Hepatocyte (in vitro differentiated cells): ENCODE measurements around the gene PITX1. TPM values are rescaled to one million over a fixed set of nuclear protein-coding genes. Genes with fewer than 3 reads are reported as not detected.

Experiments
- DNase-seq: peaks from one replicate; pipeline ENCODE4 v3.0.0-alpha.2; 2016; ENCODE audit warnings: low spot score
- H2AFZ ChIP-seq: fragments of 200-600 bp; sonication (generic); 2 replicates; pipeline ENCODE4 v1.6.0; 2016; ENCODE audit warnings: antibody characterized with exemption, mild to moderate bottlenecking
- H3K27ac ChIP-seq: fragments of 200-600 bp; sonication (generic); 2 replicates; pipeline ENCODE4 v1.5.1; 2016; ENCODE audit warnings: mild to moderate bottlenecking
- H3K27me3 ChIP-seq: fragments of 200-600 bp; sonication (generic); 2 replicates; pipeline ENCODE4 v1.6.1; 2016
- H3K36me3 ChIP-seq: fragments of 200-600 bp; sonication (generic); replicated peaks from 2 replicates; pipeline ENCODE4 v1.5.1; 2016; ENCODE audit warnings: low read depth; ENCODE audit not compliant: insufficient read depth
- H3K4me1 ChIP-seq: fragments of 200-600 bp; sonication (generic); 2 replicates; pipeline ENCODE4 v1.5.1; 2016; ENCODE audit warnings: mild to moderate bottlenecking, moderate library complexity; ENCODE audit not compliant: insufficient read depth
- H3K4me2 ChIP-seq: fragments of 200-600 bp; sonication (generic); 2 replicates; pipeline ENCODE4 v1.6.0; 2016
- H3K4me3 ChIP-seq: fragments of 200-600 bp; sonication (generic); 2 replicates; pipeline ENCODE4 v1.5.1; 2016; ENCODE audit warnings: mild to moderate bottlenecking
- H3K79me2 ChIP-seq: fragments of 200-600 bp; sonication (generic); 2 replicates; pipeline ENCODE4 v1.6.0; 2017; ENCODE audit warnings: mild to moderate bottlenecking
- H3K9me2 ChIP-seq: fragments of 200-600 bp; sonication (generic); replicated peaks from 2 replicates; pipeline ENCODE4 v1.6.0; 2017; ENCODE audit warnings: mild to moderate bottlenecking; ENCODE audit not compliant: insufficient read depth
- H3K9me3 ChIP-seq: fragments of 200-600 bp; sonication (generic); 2 replicates; pipeline ENCODE4 v1.5.1; 2016; ENCODE audit warnings: low read depth, mild to moderate bottlenecking
- H4K20me1 ChIP-seq: fragments of 200-600 bp; sonication (generic); 2 replicates; pipeline ENCODE4 v1.6.0; 2016; ENCODE audit warnings: mild to moderate bottlenecking; ENCODE audit not compliant: insufficient read depth, poor library complexity, severe bottlenecking
- EZH2 ChIP-seq: fragments of 200-600 bp; sonication (generic); IDR thresholded peaks from 2 replicates; pipeline ENCODE4 v1.6.1; 2016; ENCODE audit warnings: antibody characterized with exemption, mild to moderate bottlenecking, borderline replicate concordance
- EZH2phosphoT487 ChIP-seq: fragments of 200-600 bp; sonication (generic); IDR thresholded peaks from one replicate; pipeline ENCODE4 v1.6.1; 2018; ENCODE audit warnings: antibody characterized with exemption, mild to moderate bottlenecking, low read depth, moderate library complexity; ENCODE audit not compliant: unreplicated experiment, severe bottlenecking
- WGBS: methylation state at CpG from one replicate; pipeline ENCODE4 v1.1.6; 2016; ENCODE audit warnings: low lambda C conversion rate; ENCODE audit errors: missing lambda C conversion rate; 5-methylcytosine and 5-hydroxymethylcytosine counted together
- polyA plus RNA-seq: library from polyadenylated mRNA; unstranded; fragments of >200 nt; fragmentation: Nextera tagmentation; extraction: Ambion mirVana; gene quantifications from 2 replicates; pipeline ENCODE4 v1.2.1, GENCODE V29; 2016
- total RNA-seq: library from RNA; depleted of rRNA; stranded (reverse); fragments of >200 nt; gene quantifications from 2 replicates; pipeline ENCODE4 v1.2.3, GENCODE V29; 2014
- TF ChIP-seq, protein P1 (sequence below): fragments of 200-600 bp; sonication (generic); IDR thresholded peaks from 2 replicates; pipeline ENCODE4 v1.5.1; 2016; ENCODE audit warnings: antibody characterized with exemption, mild to moderate bottlenecking; ENCODE audit not compliant: poor library complexity

PITX1 gene
- total and polyA plus RNA-seq, 2 experiments from 2014 or later = 64.9 to 141 TPM

- Histone ChIP-seq H3K4me1 (no peaks in the 10 kb centered on the region), H2AFZ (no peak overlapping the region), H3K4me3 (no peak overlapping the region), H3K4me2 (no peak overlapping the region), H3K79me2 (peaks cover 12% of the 10 kb centered on the region), H3K9me3 (no peaks in the 10 kb centered on the region), H3K9me2 (no peaks in the 10 kb centered on the region), H3K27me3 (no peaks in the 10 kb centered on the region), H3K27ac (no peak overlapping the region), H4K20me1 (no peaks in the 10 kb centered on the region), H3K36me3 (no peaks in the 10 kb centered on the region)
- TF ChIP-seq, protein P1, sequence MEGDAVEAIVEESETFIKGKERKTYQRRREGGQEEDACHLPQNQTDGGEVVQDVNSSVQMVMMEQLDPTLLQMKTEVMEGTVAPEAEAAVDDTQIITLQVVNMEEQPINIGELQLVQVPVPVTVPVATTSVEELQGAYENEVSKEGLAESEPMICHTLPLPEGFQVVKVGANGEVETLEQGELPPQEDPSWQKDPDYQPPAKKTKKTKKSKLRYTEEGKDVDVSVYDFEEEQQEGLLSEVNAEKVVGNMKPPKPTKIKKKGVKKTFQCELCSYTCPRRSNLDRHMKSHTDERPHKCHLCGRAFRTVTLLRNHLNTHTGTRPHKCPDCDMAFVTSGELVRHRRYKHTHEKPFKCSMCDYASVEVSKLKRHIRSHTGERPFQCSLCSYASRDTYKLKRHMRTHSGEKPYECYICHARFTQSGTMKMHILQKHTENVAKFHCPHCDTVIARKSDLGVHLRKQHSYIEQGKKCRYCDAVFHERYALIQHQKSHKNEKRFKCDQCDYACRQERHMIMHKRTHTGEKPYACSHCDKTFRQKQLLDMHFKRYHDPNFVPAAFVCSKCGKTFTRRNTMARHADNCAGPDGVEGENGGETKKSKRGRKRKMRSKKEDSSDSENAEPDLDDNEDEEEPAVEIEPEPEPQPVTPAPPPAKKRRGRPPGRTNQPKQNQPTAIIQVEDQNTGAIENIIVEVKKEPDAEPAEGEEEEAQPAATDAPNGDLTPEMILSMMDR = no peak
- TF ChIP-seq EZH2phosphoT487 = no peak
- TF ChIP-seq EZH2 = no peak
- no peak for DNase-seq
- 94% methylated on average over 5 of the region's 5 CpGs for WGBS
Observed at GRCh38 chr5:135019314-135019713, 14.7 kb downstream of the PITX1 start.

- H3K4me1 ChIP-seq = no peaks in the 10 kb centered on the region
- no peak for DNase-seq
- WGBS = 92% methylated on average over 4 of the region's 4 CpGs
- H3K27ac ChIP-seq = no peak overlapping the region
- H3K9me3 ChIP-seq = no peaks in the 10 kb centered on the region
- no peak for TF ChIP-seq EZH2
- TF ChIP-seq, protein P1 = no peak
- no peak for TF ChIP-seq EZH2phosphoT487
- H3K4me3 ChIP-seq = no peak overlapping the region
- no peaks in the 10 kb centered on the region for H3K36me3 ChIP-seq
- no peaks in the 10 kb centered on the region for H4K20me1 ChIP-seq
- peaks cover 6% of the 10 kb centered on the region for H3K79me2 ChIP-seq
- H3K4me2 ChIP-seq = no peak overlapping the region
- no peak overlapping the region for H2AFZ ChIP-seq
- H3K9me2 ChIP-seq = no peaks in the 10 kb centered on the region
- H3K27me3 ChIP-seq = no peaks in the 10 kb centered on the region
Observed at GRCh38 chr5:135018457-135018856, 15.6 kb downstream of the PITX1 start.

DNA sequence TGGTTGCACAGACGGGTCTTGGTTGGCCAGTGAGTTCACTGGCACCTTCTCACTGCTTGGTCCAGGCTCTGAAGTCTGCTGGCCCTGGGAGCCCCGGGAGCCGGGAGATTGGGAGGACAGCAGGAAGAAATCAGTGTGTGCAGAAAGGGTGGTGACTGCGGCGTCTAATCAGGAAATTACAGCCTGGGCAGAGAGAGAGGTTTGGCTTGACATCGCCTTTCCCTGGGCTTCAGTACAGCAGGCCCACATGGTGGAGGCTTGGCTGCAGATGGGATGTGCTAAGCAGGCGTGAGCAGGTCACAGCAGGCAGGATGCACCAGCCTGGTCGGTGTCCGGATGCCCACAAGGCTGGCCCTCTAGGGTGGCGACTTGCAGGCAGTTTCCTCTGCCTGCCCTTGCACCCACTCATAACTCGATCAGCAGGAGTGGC lies 17.2 kb downstream of the PITX1 start:
- Histone ChIP-seq H3K9me3 (no peaks in the 10 kb centered on the region), H3K36me3 (no peaks in the 10 kb centered on the region), H3K27ac (no peak overlapping the region), H3K79me2 (no peaks in the 10 kb centered on the region), H3K9me2 (no peaks in the 10 kb centered on the region), H3K27me3 (no peaks in the 10 kb centered on the region), H3K4me2 (no peak overlapping the region), H3K4me1 (no peaks in the 10 kb centered on the region), H3K4me3 (no peak overlapping the region), H4K20me1 (no peaks in the 10 kb centered on the region), H2AFZ (no peak overlapping the region)
- DNase-seq = no peak
- TF ChIP-seq EZH2phosphoT487 = no peak
- TF ChIP-seq EZH2 = no peak
- TF ChIP-seq, protein P1 = no peak
- 95% methylated on average over 11 of the region's 11 CpGs for WGBS

DNA sequence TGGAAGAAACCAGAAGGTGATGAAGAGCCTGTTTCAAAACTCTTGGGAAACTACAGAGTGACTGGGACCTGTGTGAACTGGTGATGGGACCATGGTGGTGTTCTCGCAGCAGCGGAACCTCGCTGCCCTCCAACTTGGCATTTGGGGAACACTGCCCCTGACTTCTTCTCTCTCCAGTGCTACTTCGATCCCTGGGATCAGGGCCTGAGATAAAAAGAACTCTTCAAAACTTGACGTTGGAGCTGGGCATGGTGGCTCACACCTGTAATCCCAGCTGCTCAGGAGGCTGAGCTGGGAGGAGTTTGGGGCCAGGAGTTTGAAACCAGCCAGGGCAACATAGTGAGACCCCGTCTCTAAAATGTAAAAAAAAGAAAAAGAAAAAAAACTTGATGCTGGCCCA lies 18.1 kb downstream of the PITX1 start:
- H3K36me3 ChIP-seq = no peaks in the 10 kb centered on the region
- H3K4me1 ChIP-seq = no peaks in the 10 kb centered on the region
- no peaks in the 10 kb centered on the region for H3K79me2 ChIP-seq
- no peak overlapping the region for H3K27ac ChIP-seq
- 97% methylated on average over 6 of the region's 6 CpGs for WGBS
- H3K9me2 ChIP-seq = no peaks in the 10 kb centered on the region
- H3K9me3 ChIP-seq = no peaks in the 10 kb centered on the region
- H3K27me3 ChIP-seq = no peaks in the 10 kb centered on the region
- no peak overlapping the region for H2AFZ ChIP-seq
- TF ChIP-seq, protein P1 = no peak
- TF ChIP-seq EZH2phosphoT487 = no peak
- TF ChIP-seq EZH2 = no peak
- no peak overlapping the region for H3K4me3 ChIP-seq
- H3K4me2 ChIP-seq = no peak overlapping the region
- DNase-seq = no peak
- H4K20me1 ChIP-seq = no peaks in the 10 kb centered on the region
